BJ (cell line): ENCODE measurements around the gene NCOR2. TPM values are rescaled to one million over a fixed set of nuclear protein-coding genes. Genes with fewer than 3 reads are reported as not detected.

Source experiments
- CTCF ChIA-PET: fragments of 350-600 bp; formaldehyde crosslinking; extraction: SDS; loops from one replicate; lab custom pipeline; 2021; ENCODE audit warnings: antibody characterized with exemption, inconsistent platforms; lab: Yijun Ruan, JAX
- POLR2A ChIA-PET: fragments of 300-600 bp; sonication (Branson Sonifier 250); formaldehyde crosslinking; extraction: SDS; loops from one replicate; lab custom pipeline; 2021; ENCODE audit warnings: antibody characterized with exemption; lab: Charles Lee
- DNase-seq: peaks from one replicate; pipeline ENCODE4 v3.0.0-alpha.2; 2011; ENCODE audit warnings: low read depth
- H3K27me3 ChIP-seq: 2 replicates; pipeline ENCODE4 v1.6.0; 2011; ENCODE audit warnings: low read length; ENCODE audit not compliant: control insufficient read depth, insufficient read depth
- H3K36me3 ChIP-seq: 2 replicates; pipeline ENCODE4 v1.5.1; 2011; ENCODE audit warnings: low read length; ENCODE audit not compliant: control insufficient read depth, insufficient read depth
- H3K4me3 ChIP-seq: 2 replicates; pipeline ENCODE4 v1.5.1; 2011; ENCODE audit warnings: low read depth, mild to moderate bottlenecking, control low read depth, low read length
- polyA plus RNA-seq: library from polyadenylated mRNA; depleted of rRNA; stranded (reverse); fragments of >200 nt; gene quantifications from 2 replicates; pipeline ENCODE4 v1.2.3, GENCODE V29; 2011
- TF ChIP-seq, protein P1 (sequence below): IDR thresholded peaks from 2 replicates; pipeline ENCODE4 v1.5.1; 2011; ENCODE audit warnings: low read depth, mild to moderate bottlenecking, control low read depth, inconsistent platforms, low read length, moderate library complexity; ENCODE audit not compliant: insufficient read depth

The NCOR2 gene
- polyA plus RNA-seq, 1 experiment: 8.3 TPM

DNA sequence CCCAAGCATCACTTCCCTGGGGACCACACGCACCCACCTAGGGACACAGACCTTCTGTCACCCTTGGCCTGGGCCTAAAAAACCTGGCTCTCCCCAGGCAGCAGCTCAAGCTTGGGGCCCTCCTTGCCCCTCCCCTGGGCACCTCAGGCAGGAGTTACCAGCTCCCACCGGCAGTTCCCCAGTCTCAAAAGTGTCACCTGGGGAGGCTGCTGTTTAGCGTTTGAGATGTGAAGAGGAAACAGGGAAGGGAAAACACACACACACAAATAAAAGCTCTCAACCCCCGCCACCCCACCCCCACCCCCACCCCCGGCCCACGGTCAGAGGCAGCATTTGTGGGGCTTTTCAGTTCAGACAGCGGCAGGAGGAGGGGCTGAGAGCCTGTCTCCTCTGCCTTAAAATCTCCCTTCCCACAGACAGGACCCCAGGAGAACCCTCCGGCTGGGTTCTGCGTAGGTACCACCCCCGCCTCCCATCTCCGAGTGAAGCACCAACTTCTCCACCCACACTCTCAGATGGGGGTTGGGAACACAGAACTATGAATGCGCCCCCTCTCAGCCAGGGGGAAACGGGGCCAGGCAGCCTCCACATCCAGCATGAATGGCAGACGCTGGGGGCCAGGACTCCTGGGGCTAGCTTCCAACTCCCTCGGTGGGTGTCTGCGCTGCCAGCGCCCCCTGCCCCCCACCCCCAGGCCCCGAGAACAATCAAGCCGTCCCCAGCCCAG is 3.0 kb downstream of the NCOR2 start:
- no peaks in the 10 kb centered on the region for H3K36me3 ChIP-seq
- TF ChIP-seq, protein P1, sequence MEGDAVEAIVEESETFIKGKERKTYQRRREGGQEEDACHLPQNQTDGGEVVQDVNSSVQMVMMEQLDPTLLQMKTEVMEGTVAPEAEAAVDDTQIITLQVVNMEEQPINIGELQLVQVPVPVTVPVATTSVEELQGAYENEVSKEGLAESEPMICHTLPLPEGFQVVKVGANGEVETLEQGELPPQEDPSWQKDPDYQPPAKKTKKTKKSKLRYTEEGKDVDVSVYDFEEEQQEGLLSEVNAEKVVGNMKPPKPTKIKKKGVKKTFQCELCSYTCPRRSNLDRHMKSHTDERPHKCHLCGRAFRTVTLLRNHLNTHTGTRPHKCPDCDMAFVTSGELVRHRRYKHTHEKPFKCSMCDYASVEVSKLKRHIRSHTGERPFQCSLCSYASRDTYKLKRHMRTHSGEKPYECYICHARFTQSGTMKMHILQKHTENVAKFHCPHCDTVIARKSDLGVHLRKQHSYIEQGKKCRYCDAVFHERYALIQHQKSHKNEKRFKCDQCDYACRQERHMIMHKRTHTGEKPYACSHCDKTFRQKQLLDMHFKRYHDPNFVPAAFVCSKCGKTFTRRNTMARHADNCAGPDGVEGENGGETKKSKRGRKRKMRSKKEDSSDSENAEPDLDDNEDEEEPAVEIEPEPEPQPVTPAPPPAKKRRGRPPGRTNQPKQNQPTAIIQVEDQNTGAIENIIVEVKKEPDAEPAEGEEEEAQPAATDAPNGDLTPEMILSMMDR: no peak
- H3K4me3 ChIP-seq: no peak overlapping the region; the same call in 1 of the 2 replicates
- CTCF ChIA-PET: interaction anchor here (1.2 to 3.2 kb wide), 3 partner anchors 145 to 207 kb away, joined by 3 to 20 read pairs (median 7); no protein-coding TSS in a partner anchor
- POLR2A ChIA-PET: interaction anchor here (0.6 kb wide), 1 partner anchor 204 kb away, joined by 3 read pairs; no protein-coding TSS in a partner anchor
- no peak for DNase-seq
- H3K27me3 ChIP-seq: no peaks in the 10 kb centered on the region

DNA sequence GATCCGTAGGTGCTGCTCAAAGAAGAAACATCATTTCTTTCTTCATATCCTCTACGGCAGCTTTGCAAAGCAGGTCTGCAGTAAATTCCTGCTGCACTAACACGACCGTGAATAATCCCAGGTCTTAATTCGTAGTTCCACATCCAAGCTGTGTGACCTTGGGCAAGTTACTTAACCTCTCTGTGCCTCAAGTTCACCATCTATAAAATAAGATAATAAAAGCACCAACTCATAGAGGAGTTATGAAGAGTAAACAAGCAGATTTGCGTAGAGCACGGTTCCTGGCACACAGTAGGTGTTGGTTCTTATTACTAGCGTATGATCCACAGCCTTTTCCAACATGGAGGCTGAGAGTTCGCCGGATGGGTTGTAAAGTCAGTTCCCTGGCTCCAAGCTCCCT is 3.6 kb downstream of the NCOR2 start:
- no peak overlapping the region for H3K4me3 ChIP-seq
- TF ChIP-seq, protein P1: no peak
- ChIA-PET POLR2A (no interaction called here), CTCF (interaction anchor here (1.7 to 3.2 kb wide), 2 partner anchors 13 to 201 kb away, joined by 4 to 20 read pairs; no protein-coding TSS in a partner anchor)
- no peaks in the 10 kb centered on the region for H3K27me3 ChIP-seq
- peaks cover 2% of the 10 kb centered on the region; the same call in 1 of the 2 replicates for H3K36me3 ChIP-seq
- DNase-seq: no peak

DNA sequence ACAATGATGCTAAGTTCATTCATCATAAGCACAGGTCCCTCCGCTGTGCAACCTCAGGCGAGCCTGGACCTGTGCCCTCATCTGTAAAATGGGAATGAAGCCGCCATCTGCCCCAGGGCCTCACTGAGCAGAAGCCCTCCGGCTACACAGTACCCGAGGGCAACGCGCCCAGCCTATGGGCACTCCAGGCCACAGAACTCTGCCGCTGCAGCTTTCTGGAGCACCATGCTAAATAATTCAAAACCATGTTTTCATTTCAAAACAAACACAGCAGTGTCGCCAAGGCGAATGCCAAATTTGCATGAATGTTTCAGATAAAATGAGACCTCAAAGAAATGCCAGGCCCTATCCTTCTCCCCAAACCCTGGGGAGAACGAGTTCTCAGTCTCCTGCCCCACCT is 4.0 kb downstream of the NCOR2 start:
- TF ChIP-seq, protein P1: no peak
- Histone ChIP-seq H3K27me3 (no peaks in the 10 kb centered on the region), H3K4me3 (no peak overlapping the region), H3K36me3 (peaks cover 2% of the 10 kb centered on the region; the same call in 1 of the 2 replicates)
- ChIA-PET POLR2A (no interaction called here), CTCF (interaction anchor here (1.3 to 1.7 kb wide), 2 partner anchors 13 to 71 kb away, joined by 4 read pairs; no protein-coding TSS in a partner anchor)
- DNase-seq: no peak

DNA sequence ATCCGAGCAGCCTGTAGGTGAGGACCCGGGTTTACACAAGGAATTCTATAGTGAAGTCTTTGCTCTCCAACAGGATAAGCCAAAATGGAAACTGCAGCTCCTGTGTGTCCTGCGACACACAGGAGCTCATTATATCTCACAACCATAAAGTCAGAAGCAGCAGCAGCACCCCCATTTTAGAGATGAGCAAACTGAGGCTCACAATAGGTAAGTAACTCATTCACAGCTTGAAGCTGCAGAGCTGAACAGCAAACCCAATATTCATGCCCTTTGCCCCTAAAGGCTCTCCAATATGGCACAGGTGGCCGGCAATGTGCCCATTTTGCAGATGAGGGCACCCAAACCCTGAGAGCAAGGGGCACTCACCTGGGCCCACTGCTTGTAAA is 4.6 kb downstream of the NCOR2 start:
- Histone ChIP-seq H3K36me3 (peaks cover 2% of the 10 kb centered on the region; the same call in 1 of the 2 replicates), H3K27me3 (no peaks in the 10 kb centered on the region), H3K4me3 (no peak overlapping the region)
- CTCF ChIA-PET: interaction anchor here (0.6 to 1.7 kb wide), 3 partner anchors 12 to 192 kb away, joined by 4 read pairs; no protein-coding TSS in a partner anchor
- TF ChIP-seq, protein P1: no peak
- POLR2A ChIA-PET: no interaction called here
- no peak for DNase-seq

DNA sequence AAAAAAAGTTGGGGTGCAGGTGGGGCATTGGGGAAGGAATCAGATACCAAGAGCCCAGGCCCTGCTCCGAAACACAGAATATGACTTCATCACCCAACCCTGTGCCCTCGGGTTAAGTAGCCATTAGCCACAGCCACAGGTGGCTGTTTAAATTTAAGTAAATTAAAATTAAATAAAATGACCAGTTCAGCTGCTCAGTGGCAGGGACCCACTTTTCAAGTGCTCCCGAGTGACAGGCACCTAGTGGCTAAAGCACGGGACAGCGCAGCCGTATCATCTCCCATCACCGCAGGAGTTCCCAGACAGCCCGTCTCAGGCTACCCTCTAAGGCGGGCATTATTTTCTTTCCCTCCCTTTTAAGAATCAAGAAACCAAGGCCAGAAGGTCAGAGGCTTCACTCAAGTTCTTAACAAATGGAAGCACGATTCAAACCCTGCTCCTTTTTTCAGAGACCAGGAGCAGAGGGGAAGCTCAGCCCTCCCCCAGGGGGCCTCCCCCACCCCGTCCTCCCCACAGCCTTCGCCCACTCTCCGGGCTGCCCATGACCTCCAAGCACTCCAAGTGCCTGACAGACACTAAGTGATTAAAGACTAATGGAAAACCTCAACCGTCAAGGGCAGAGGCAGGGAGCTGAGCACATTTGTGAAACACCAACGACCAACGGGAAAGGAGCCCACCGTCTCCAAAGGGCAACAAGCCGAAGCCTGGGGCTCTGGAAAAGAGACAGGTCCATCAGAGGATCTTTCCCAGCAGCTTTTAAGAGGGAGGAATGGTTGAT is 5.2 kb downstream of the NCOR2 start:
- Histone ChIP-seq H3K27me3 (no peaks in the 10 kb centered on the region), H3K36me3 (peaks cover 2% of the 10 kb centered on the region; the same call in 1 of the 2 replicates), H3K4me3 (no peak overlapping the region)
- TF ChIP-seq, protein P1: no peak
- ChIA-PET POLR2A (no interaction called here), CTCF (interaction anchor here (0.6 to 1.7 kb wide), 3 partner anchors 12 to 191 kb away, joined by 4 read pairs; no protein-coding TSS in a partner anchor)
- no peak for DNase-seq
